GM19240 (cell line): ENCODE results near the gene CACNA1E.
"Not testable (repeated sequence)": the region's sequence is repeated elsewhere in the genome, so short reads cannot be mapped to it uniquely, and the experiment has no call there.

Source experiments
- DNase-seq: peaks from one replicate; pipeline ENCODE4 v3.0.0; 2011; ENCODE audit warnings: low spot score; ENCODE audit not compliant: insufficient read length

The CACNA1E gene

DNA sequence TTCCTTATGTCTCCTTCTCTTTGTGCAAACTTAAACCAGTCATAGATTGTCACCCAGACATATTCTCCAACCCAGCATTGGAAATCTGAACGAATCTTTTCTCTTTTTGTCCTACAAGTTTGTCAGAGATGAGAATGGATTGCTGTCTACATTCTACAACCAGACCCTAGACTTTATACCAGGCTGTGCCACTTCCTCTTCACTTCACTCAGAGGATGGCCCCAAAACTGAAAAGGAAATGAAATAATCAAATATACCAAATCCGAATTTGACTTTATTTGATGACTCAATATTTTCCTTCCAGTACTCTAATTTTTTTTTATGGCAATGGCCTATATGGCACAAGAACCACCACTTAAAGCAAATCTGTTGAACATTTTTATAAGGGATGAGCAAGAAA is 321.7 kb downstream of the CACNA1E start:
- DNase-seq: no peak

DNA sequence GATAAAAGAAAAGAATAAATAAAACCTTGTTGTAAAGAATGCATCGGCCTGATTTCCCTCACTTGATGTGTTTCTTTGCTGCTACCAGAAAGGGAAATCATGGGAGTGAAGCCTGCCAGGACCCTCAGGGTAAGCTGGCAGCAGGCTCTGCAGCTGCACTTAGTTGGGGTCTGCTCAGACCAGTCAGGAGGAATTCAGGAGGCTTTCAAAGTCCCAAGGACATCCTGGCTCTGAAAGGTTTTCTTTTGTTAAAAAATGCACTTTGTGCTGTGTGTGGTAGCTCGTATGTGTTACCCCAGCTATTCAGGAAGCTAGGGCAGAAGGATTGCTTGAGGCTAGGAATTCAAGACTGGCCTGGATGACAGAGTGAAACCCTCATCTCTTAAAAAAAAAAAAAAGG is 323.4 kb downstream of the CACNA1E start:
- DNase-seq: no peak

DNA sequence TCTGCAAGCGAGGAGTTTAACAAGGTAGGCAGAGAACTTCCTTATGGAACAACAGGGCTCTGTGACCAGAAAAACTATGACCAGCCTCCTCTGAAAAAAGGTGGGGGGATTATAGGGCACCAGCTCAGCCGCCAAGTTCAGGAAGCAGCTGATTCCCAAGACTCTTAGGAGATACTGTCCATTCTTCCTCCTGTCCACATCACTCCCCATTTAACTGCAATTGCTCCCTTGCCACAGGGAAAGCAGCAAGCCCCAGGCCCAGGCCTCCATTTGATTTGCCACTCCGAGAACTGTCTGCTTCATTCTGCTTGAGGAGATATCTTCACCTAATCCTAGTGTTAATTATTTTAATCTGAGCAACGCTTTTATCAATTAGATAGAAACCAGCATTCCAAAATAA is 323.9 kb downstream of the CACNA1E start:
- no peak for DNase-seq

DNA sequence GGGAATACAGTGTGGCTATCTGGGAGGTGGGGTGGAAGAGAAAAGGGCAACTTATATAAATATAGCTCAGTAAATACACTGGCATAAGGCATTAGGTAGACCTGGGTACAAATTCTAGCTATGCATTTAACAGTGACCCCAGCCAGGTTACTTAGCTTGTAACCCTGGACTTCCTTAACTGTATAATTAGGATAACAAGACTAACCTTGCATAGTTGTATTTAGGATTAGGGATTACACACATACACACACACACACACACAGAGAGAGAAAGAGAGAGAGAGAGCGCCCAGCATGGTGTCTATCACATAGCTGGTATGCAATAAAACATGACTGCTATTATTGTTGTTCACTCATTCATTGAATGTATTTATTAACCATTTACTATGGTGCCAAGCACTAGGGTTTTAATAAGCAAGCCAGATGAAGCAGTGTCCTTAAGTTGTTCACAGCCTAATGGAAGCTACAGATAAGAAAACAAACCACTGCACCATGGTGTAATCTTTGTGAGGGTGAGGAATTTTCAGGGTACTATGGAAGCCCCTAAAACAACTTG is 326.8 kb downstream of the CACNA1E start:
- DNase-seq: no peak

DNA sequence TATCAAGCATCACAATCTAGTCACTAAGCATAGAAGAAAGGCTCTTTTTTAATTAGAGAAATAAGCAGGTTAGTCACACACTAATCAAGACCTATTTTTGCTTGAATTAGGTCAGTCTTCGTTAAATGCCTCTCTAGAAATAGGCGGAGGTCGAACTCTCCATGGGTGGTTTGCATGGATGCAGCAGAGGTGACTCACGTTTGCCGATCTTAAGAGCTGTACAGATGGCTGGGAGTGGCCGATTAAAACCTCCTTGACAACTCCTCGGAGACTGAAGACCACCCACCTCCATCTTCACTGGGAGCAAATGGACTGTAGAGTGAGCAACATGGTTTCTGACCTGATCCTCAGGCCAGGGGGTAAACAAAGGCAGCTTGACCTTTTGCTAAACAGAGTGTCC is 328.9 kb downstream of the CACNA1E start:
- no peak for DNase-seq

DNA sequence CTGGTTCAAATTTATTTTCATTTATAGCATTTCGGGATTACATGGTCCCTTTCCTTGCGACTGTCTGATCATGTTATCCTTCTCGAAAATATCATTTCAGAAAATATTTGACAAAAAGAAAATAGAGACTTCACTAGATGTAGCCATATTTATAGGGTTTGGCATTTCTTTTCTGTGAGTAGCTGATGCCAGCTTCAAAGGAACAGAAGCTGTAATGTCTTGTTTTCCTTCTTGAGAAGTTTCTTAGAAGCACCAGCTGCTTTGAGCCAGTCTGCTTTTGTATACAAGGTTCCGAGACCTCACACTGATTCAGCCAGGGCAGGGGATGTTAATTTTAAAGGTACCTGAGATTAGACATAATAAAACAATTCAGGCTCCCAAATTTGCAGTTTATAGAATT is 329.9 kb downstream of the CACNA1E start:
- DNase-seq: no peak

DNA sequence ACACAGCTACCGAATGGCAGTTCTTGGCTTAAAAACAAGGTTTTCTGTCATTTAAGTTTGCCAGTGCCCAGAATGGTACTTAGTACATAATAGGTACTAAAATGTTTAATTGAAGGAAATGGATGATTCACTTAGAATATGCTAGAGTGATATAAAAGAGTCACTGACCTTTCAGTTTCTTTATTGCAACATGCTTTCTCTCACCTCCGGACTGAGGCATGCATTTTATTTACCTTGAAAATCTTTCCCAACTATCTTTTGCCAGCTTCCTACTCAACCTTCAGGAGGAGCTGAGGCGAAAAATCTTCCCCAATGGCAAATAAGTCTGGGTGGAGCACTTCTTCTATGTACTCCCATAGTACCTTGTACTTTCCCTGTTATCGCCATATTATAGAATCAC is 333.3 kb downstream of the CACNA1E start:
- DNase-seq: no peak

DNA sequence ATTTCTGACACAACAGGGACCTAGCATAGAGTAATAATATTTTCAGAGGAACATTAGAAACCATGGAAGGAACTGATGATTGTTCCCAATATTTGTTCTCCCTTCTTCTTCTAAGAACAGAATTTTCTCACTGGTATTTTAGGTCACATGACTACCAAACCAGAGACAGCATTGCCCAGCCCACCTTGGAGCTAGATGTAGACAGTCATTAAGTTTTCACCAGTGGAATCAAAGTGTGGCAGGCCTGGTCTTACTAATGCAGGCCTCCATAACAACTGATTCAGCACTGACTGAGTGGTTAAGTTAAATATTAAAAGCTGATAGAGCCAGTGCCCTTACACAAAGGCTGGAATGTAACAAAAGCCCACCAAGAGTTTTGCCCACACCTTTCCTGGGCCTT is 333.8 kb downstream of the CACNA1E start:
- no peak for DNase-seq

DNA sequence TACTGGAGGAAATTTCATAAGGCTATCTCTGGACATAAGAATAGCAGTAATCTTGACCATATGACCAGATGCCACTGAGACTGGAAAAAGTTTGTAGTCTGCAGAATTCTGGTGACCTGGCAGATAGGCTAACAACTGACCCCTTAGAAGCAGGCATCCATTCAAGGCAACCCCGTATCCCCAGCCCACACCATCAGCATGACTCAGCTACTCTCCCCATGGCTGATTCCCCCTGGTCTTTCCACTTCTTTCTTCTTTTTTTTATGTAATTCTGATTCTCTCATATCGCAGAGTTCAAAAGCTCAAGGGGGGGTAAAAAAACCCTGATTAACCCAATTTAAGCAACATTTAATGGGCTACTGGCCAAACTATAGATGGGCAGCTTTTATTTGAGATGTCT is 335.1 kb downstream of the CACNA1E start:
- DNase-seq: no peak

DNA sequence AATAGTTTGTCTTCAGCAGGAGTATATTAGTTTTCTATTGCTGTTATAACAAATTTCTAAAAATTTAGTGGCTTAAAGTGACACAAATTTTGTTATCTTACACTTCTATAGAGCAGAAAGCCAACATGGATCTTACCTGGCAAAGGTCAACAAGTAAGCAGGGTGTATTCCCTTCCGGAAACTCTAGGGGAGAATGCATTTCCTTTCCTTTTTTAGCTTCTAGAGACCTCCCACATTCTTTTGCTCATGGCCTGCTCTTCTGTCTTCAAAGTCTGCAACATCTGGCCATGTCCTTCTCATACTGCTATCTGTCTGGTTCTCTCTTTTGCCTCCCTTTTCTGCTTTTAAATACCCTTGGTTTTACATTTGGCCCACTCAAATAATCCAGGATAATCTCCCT is 335.6 kb downstream of the CACNA1E start:
- no peak for DNase-seq

DNA sequence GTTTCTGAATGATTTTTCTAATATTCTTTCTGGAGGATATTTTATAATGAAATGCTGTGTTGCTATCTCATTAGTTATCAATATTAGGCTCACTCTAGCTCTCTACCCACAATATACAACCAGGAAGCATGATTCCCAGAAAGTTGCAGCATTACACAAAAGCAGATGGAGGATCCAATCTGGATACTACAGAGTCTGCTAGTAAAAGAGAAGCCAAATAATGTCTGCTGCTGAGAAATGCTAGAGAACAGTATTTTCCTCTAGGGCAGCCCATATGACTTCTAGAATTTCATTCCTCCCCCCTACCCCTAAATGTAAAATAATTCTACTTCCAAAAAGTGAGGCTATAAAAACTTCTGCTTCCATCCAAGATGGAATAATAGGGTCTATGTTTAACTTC is 338.4 kb downstream of the CACNA1E start:
- DNase-seq: no peak

DNA sequence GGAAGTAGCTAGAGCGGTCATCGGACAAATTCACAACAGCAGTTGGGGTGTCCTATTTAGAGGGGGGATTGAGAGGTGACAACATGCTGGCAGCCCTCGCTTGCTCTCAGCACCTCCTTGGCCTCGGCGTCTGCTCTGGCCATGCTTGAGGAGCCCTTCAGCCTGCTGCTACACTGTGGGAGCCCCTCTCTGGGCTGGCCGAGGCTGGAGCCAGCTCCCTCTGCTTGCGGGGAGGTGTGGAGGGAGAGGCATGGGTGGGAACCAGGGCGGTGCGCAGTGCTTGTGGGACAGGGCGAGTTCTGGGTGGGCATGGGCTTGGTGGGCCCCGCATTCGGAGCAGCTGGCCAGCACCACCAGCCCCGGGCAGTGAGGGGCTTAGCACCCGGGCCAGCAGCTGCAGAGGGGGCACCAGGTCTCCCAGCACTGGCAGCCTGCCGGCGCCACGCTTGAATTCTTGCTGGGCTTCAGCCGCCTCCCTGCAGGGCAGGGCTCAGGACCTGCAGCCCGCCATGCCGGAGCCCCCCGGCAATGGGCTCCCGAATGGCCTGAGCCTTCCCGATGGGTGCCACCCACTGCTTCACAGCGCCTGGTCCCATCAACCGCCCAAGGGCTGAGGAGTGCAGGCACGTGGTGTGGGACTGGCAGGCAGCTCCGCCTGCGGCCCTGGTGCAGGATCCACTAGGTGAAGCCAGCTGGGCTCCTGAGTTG is 349.0 kb downstream of the CACNA1E start:
- not testable (repeated sequence) for DNase-seq

DNA sequence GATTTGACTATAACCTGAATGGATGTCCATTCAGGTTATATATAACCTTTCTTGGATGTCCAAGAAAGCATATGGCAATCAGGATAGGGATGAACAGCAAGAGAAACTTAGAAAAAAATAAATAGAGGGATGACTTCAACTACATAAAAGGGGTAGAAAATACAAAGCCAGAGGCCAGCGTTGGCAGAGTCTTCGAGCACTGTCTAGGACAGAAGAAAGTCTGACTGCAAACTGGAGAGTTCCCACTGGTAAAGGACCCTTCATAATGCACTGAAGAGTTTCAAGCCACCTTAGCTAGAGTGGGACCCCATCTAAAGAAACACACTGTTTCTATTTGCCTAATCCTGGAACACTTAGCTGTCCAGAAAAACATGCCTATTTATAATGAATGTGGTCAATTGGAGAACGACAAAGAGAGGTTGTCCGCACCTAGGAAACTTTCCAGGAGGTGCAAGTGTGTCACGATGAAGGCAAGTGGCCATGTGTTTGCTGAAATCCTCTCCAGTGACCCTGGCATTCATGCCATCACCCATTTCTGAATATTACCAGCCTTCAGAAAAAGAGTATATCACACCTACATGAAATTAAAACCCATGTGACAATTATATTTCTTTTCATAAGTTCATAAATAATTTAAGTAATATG is 362.8 kb downstream of the CACNA1E start:
- DNase-seq: no peak

DNA sequence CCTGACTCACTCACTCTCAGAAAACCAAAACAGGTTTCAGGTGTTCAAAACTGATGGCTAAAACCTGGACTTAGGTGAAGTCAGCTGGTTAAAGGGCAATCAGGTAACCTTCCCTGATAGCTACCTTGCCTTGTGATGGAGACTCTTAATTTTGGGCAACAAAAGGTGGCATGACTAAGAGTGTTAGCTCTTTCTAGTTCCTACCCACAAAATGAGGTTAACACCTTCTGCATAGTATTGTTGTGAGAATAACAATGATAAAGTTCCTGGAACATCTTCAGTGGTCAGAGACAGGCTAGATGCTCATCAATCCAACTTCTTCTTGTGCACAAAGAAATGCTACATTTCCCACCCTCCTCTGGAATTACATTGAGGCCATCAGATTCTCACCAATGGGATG is 363.4 kb downstream of the CACNA1E start:
- DNase-seq: no peak

DNA sequence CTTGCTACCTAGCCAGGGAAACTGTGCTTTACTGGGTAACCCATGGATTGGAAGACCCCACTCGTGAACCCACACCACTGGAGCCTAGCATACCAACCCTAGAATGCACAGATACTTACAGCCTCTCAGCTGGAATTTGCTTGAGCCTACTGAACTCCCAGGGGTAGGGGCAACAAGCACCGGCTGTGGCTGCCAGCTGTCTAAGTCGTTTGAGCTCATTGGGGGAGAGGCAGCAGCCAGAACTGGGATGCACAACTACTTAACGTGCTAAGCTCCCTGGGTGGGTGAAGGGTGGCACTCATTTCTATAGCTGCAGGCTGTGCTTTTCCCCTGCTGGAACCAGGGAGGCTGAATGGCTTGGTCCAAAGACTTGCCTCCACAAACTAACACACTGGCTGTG is 365.8 kb downstream of the CACNA1E start:
- DNase-seq: no peak

DNA sequence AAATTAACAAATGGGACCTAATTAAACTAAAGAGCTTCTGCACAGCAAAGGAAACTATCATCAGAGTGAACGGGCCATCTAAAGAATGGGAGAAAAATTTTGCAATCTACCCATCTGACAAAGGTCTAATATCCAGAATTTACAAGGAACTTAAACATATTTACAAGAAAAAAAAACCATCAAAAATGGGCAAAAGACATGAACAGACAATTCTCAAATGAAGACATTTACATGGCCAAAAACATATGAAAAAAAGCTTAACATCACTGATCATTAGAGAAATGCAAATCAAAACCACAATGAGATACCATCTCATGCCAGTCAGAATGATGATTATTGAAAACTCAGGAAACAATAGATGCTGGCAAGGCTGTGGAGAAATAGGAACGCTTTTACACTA is 370.9 kb downstream of the CACNA1E start:
- not testable (repeated sequence) for DNase-seq

DNA sequence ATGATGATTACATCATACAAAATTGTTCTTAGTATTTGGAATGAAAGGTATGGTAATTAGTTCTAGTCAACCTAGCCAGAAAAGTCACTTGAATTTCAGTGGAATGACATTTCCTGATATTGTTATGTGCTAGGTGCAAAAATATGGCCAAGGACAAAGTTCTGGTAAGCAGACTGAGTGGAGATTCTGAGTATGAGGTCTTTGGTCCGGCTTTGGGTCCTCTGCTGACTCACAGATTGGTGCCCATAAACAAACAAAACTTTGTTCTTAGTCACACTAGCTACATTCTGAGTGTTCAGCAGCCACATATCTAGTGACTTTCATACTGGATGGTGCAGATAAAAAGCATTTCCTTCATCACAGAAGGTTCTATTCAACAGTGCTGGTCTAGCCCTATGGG is 372.1 kb downstream of the CACNA1E start:
- DNase-seq: no peak
